C4-2B (cell line): ENCODE results near the gene PXDC1.
"Not testable (repeated sequence)": the region's sequence is repeated elsewhere in the genome, so short reads cannot be mapped to it uniquely, and the experiment has no call there.

ENCODE experiments used
- H3K27ac ChIP-seq: fragments of 450-650 bp; 2 replicates; pipeline ENCODE4 v1.5.1; 2017
- CTCF ChIP-seq: fragments of 450-650 bp; conservative IDR thresholded peaks from 2 replicates; pipeline ENCODE4 v1.5.1; 2017; ENCODE audit warnings: mild to moderate bottlenecking
- ZFX ChIP-seq: fragments of 450-650 bp; IDR thresholded peaks from 2 replicates; pipeline ENCODE4 v1.6.1; 2017

PXDC1 gene

DNA sequence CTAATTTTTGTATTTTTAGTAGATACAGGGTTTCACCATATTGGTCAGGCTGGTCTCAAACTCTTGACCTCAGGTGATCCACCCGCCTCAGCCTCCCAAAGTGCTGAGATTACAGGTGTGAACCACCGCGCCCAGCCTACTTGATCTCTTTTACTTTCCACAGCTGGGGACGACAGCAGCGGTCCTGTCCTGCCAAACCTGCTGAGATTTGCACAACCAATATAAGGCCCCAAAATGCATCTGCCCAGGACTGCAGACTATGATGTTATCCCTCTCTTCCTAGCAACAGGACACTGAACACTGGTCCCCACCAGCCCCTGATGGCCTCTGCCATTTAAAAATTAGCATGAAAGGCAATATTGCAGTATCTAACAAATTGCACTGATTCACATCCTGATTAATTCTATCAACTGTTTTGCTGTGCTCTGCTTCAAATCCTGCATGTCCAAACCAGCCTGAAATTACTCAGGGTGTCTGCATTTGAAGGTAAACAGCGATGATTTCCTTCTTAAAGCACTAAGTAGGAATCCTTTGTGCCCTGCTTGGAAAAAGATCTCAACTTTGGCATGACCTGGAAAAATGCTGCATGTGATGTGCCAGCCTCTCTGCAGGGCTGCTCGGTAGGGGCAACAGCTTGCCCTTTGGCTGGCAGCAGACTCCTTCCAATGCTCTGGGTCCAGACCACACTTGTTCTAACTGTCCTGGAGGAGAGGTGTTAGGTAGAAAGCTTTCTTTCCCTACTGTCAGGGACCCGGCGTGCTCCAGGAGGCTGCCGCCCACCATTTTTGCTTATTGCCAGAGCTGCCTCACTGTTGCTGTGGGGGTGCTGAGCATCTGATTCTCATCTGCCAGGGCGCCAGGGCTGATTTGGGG is 27.4 kb upstream of the PXDC1 start:
- H3K27ac ChIP-seq: no peak overlapping the region

GRCh38 chr6:3777730-3778461 is 26.4 kb upstream of the PXDC1 start:
- no peak overlapping the region for H3K27ac ChIP-seq

More for the DNA sequence above, 27.4 kb upstream of the PXDC1 start:
- no peak for TF ChIP-seq CTCF
- no peak for TF ChIP-seq ZFX

DNA sequence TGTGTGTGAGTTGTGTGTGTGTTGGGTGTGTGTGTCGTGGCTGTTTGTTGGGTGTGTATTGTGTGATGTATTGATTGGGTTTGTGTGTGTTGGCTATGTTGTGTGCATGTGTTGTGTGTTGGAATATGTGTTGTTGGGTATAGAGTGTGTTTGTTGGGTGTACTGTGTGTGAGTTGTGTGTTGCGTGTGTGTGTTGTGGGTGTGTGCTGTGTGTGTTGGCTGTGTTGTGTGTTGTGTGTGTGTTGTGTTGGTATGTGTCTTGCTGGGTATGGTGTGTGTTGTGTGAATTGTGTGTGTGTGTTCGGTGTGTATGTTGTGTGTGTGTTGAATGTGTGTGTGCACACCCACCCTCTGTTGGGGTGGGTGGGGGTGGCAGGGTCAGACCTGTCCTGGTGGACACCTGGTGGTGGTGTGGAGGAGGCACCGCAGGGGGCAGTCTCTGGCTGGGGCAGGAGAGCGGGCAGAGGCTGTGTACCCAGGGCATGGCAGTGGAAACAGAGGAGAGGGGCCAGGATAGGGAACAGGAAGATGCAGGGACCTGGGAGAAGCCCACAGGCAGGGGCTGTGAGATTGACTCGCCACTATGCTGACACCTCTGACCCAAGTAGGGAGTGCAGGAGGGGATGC is 25.5 kb upstream of the PXDC1 start:
- H3K27ac ChIP-seq: no peak overlapping the region
- TF ChIP-seq ZFX (no peak), CTCF (no peak)

More at GRCh38 chr6:3777730-3778461, 26.4 kb upstream of the PXDC1 start:
- no peak for TF ChIP-seq ZFX
- TF ChIP-seq CTCF: no peak

GRCh38 chr6:3775847-3776246 is 24.3 kb upstream of the PXDC1 start:
- TF ChIP-seq ZFX (no peak), CTCF (no peak)
- no peak overlapping the region for H3K27ac ChIP-seq

GRCh38 chr6:3775386-3775785 is 23.9 kb upstream of the PXDC1 start:
- no peak for TF ChIP-seq ZFX
- TF ChIP-seq CTCF: no peak

DNA sequence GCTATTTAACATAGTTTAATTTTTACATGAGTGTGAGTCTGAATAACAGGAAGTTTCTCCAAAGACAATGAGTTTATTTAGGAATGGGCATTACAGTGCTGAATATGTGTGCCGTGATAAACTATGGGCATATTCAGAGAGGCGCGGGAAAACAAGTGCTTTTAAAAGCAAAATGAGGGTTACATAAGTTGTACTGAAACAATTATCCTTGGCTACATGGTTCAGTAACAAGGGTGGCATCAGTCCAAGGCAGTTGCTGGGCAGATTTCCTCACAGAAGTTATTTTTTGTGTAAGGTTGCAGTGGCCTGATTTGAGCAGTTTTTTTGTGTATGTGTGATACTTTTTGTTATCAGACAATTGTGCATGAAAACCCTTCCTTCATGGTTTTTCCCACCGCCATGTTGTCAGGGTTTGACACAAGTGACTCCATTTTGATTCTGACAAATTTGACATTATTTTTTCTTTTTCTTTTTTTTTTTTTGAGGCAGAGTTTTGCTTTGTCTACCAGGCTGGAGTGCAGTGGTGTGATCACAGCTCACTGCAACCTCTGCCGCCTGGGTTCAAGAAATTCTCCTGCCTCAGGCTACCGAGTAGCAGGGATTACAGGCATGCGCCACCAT is 22.3 kb upstream of the PXDC1 start:
- TF ChIP-seq CTCF (no peak), ZFX (no peak)
- no peak overlapping the region for H3K27ac ChIP-seq

More at GRCh38 chr6:3775386-3775785, 23.9 kb upstream of the PXDC1 start:
- H3K27ac ChIP-seq: no peak overlapping the region

DNA sequence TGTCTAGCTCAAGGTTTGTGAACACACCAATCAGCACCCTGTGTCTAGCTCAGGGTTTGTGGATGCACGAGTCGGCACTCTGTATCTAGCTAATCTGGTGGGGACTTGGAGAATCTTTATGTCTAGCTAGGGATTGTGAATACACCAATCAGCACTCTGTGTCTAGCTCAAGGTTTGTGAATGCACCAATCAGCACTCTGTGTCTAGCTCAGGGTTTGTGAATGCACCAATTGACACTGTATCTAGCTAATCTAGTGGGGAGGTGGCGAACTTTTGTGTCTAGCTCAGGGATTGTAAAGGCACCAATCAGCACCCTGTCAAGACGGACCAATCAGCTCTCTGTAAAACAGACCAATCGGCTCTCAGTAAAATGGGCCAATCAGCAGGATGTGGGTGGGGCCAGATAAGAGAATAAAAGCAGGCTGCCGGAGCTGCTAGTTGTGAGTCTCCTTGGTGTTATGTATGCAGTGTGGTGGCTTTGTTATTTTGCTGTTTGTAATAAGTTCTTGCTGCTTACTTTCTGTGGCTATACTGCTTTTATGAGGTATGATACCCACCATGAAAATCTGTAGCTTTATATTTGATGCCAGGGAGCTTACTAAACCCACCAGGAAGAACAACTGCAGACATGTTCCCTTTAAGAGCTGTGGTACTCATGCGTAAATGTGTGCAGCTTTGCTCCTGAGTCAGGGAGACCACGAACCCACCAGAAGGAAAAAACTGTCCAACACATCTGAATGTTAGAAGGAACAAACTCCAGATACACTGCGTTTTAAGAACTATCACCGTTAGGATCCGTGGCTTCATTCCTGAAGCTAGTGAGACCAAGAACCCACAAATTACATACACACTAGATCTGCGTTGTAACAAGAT is 20.9 kb upstream of the PXDC1 start:
- H3K27ac ChIP-seq: not testable (repeated sequence)
